Stimulated activated CD4-positive, alpha-beta T cell treated with anti-CD3 and anti-CD28 coated beads, Interleukin-4, amount 100 ng/mL, for 48 hours (primary cell): ENCODE measurements around the gene ZNF599.
A peak's percentile ranks its signal among the peaks of the same experiment; 100 is the strongest.
"Not testable (repeated sequence)": the region's sequence is repeated elsewhere in the genome, so short reads cannot be mapped to it uniquely, and the experiment has no call there.

Source experiments
- DNase-seq, 2 donors: peaks; one replicate each; pipeline ENCODE4 v3.0.0-alpha.2; 2020; ENCODE audit warnings: low read depth in 2 of 2

ZNF599 gene

DNA sequence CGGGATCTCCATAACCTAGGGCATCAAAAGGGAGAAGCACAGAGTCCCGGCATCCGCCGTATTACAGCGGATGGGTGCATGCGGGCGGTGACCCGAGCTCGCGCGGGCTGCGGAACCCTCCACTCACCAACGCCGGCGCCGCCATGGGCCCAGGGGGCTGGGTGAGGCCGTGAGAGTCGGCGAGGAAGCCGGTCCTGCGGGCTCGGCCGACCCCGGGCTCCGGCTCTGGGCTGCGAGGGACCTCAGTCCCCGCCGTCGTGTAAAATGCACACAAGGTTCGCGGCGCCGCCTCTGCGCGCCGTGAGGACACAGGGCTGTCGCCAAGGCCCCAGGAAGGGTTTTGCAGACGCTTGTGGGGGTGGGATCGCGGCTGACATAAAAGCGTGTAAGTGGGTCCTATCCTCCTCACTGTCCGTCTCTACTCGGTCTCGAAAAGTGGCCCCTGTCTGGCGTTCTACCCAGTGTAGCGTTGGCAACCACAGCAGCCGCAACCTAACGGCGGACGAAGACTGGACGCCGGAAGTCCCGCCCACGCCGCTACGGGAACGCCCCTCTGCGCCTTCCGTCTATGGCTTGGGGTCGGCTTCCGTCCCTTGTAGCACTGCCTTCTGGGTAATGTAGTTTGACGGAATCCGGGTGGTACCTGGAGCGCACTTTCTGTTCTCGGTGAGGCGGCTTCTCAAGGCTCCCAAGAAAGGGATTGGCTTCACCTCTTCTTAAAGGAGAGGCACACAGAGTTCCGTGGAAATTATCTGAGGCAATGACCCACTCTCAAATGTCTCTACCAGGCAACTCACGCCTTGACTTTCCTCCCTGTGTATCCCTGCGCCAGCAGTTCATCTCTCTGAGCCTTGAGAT is at the start of gene ZNF599:
TSS of gene ZNF599 (minus strand) at position 519 of the 858 bp plus-strand sequence. CDS start at position 145, 374 bp downstream.
- peak; percentile 84 to 88 for DNase-seq

GRCh38 chr19:34818270-34818669 is 45.3 kb upstream of the ZNF599 start:
- no peak for DNase-seq

- no peak for DNase-seq
Measured at GRCh38 chr19:34816708-34817107, 43.7 kb upstream of the ZNF599 start.

DNA sequence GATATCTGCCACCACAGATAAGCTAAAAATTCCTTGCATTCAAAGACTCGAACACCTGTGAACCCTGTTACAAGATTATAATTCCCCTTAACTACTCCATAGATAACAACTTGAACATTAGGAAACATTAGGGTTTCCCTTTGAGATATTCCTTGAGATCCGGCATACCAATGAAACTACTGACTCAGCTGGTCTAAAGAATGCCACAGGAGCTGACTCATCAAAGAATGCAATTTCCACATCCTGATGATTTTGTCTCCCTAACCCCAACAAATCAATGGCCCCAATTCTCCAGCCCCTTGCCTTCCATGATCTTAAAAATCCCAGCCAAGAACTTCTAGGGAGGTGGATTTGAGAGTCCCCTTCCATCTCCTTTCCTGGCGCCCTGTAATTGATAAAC is 35.6 kb upstream of the ZNF599 start:
- DNase-seq, result no peak

GRCh38 chr19:34806976-34807860 is 34.2 kb upstream of the ZNF599 start:
- DNase-seq, result no peak

- no peak for DNase-seq
Measured at GRCh38 chr19:34804115-34804514, 31.1 kb upstream of the ZNF599 start.

DNA sequence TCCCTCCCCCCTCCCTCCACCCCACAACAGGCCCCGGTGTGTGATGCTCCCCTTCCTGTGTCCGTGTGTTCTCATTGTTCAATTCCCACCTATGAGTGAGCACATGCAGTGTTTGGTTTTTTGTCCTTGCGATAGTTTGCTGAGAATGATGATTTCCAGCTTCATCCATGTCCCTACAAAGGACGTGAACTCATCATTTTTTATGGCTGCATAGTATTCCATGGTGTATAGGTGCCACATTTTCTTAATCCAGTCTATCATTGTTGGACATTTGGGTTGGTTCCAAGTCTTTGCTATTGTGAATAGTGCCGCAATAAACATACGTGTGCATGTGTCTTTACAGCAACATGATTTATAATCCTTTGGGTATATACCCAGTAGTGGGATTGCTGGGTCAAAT is 23.9 kb upstream of the ZNF599 start:
- DNase-seq, result not testable (repeated sequence)

- DNase-seq, result no peak
Measured at GRCh38 chr19:34794066-34794960, 21.3 kb upstream of the ZNF599 start.

GRCh38 chr19:34793565-34793964 is 20.6 kb upstream of the ZNF599 start:
- no peak for DNase-seq

- DNase-seq, result no peak
Measured at GRCh38 chr19:34788074-34788473, 15.1 kb upstream of the ZNF599 start.

DNA sequence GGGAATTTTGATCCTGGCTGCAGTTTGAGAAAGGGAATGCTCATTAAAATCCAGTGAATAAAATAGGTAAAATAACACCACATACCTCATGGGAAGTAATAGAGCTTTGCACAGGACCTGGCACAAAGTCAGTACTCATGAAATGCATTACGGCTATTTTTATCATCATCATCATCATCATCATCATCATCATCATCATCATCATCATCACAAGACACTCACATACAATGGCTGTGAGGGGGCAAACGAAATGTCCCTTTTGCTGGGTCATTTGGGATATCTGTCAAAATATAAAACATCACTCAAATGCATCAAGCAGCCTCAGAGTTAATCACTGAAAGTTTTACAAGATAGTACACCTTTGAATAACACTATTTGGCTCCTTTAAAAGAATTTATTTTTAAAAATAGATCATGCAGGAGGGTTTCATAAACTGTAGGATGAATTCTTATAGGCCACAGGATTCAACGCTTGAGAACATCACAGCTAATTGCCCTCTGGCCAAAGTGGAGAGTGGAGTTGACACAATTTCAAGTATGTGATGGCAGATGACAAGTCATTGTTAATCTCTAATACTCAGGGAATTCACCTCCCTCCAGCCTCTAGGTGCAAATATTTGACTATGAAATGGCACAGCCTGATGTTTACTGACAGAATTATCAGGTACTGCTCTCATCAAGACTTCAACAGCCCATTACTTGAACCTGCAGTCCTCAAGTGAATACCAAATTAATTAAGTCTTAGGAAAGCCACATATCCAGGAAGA is 14.2 kb upstream of the ZNF599 start:
- no peak for DNase-seq

GRCh38 chr19:34786236-34786635 is 13.2 kb upstream of the ZNF599 start:
- DNase-seq, result no peak

- no peak for DNase-seq
Measured at GRCh38 chr19:34779652-34780051, 6.6 kb upstream of the ZNF599 start.

- no peak for DNase-seq
Measured at GRCh38 chr19:34778342-34778741, 5.3 kb upstream of the ZNF599 start.

DNA sequence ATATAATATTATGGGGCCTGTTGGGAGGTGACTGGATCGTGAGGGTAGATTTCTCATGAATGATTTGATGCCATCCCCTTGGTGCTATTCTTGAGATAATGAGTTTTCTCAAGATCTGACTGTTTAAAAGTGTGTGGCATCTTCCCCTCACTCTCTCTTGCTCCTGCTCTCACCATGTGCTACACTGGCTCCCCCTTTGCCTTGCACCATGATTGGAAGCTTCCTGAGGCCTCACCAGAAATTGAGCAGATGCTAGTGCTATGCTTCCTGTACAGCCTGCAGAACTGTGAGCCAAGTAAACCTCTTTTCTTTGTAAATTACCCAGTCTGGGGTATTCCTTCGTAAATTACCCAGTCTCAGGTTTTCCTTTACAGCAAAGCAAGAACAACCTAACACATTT is 1.8 kb upstream of the ZNF599 start:
- no peak for DNase-seq

DNA sequence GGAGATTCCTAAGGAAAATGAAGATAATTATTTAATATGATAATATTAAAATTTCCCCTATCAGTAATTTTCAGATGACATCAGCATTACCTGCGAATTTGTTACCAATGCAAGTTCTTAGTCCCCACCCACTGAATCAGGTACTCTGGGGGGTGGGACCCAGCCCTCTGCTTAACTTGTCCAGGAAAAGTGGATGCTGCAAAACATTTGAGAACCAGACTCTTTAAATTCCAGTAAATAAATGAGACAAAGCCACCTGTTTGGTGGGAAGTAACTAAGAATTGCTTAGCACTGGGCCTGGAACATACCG is 495 bp upstream of the ZNF599 start:
- DNase-seq, result no peak

DNA sequence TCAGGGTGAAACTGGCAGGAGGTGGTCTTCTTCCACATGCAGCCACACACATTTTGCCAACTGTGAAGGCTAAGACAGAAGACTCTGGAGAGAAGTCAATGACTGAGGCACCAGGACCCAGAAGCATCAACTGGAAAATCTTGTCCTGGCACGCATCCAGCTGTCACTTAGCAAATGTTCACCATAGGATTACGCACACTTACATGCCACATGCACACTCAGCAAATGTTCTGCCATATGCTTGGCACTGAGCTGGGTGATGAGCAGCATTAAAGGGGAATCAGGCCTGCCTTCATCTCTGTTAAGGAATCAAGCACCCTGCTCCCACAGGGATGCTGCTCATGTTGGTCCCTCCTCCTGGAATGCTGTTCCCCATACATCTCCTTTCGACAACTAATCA is 5.1 kb downstream of the ZNF599 start:
- no peak for DNase-seq

DNA sequence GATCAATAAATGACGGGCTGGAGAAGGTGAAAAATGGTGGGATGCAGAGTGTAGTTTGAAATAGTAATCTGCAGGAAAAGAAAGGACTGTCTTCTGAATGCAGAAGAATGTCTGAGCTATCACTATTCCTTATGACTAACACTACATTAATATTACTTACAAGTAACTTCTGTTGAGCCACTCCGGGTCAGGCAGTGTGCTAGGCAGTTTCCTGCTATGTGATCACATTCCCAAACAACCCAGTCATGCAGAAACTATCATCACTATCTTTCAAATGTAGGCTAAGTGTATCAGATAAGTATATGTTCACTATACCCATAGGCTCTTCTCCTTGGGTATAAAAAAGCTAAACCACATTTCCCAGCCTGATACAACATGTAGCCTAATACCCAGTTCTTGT is 6.6 kb downstream of the ZNF599 start:
- DNase-seq, result no peak

DNA sequence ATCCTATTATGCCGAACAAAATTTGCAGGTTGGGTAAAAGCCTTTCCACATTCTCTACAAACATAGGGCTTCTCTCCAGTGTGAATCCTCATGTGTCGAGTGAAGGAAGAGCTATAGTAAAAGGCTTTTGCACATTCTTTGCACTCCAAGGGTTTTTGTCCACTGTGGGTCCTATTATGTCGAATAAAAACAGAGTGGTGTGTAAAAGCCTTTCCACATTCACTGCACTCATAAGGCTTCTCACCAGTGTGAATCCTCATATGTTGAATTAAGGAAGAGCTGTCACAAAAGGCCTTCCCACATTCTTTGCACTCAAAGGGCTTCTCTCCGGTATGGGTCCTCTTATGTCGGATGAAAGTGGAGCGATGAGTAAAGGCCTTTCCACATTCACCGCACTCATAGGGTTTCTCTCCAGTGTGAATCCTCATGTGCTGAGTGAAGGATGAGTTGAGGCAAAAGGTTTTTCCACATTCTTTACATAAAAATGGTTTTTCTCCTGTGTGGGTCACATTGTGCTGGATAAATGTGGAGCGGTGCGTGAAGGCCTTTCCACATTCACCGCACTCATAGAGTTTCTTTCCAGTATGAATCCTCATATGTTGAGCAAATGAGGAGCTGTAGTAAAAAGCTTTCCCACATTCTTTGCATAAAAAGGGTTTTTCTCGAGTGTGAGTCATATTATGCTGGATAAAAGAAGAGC is 13.6 kb downstream of the ZNF599 start:
- DNase-seq, result no peak

DNA sequence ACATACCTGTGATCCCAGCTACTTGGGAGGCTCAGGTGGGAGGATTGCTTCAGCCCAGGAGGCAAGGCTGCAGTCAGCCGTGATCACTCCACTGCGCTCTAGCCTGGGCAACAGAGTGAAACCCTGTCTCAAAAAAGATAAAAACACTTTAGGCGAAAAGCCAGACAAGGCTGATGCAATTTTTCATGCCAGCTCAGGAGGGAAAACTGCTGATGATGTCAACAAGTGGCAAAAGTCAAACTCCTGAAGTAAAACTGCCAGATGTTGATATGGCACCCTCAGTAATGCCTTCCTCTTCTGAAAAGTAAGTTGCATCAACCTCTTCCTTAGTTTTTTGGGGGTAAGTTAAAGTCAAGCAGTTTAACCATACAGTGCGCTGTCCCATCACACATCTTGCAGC is 15.6 kb downstream of the ZNF599 start:
- DNase-seq, result no peak
